ENCODE measurements around the gene VGF.
A peak's percentile ranks its signal among the peaks of the same experiment; 100 is the strongest.
"Not testable (repeated sequence)": the region's sequence is repeated elsewhere in the genome, so short reads cannot be mapped to it uniquely, and the experiment has no call there.

Gene VGF

DNA sequence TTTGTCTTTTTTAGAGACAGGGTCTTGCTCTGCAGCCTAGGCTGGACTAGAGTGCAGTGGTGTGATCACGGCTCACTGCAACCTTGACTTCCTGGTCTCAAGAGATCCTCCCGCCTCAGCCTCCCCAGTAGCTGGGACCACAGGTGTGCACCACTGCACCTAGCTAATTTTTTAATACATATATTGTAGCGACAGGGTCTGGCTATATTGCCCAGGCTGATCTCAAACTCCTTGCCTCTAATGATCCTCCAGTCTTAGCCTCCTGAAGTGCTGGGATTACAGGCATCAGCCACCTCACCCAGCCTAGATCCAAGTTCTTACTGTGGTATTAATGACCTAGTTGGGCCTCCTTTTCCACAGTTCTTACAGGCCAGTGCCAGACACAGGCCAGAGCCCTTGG is 50.2 kb downstream of the VGF start:
- DNase-seq (ENCODE audit: low read depth), result no peak

DNA sequence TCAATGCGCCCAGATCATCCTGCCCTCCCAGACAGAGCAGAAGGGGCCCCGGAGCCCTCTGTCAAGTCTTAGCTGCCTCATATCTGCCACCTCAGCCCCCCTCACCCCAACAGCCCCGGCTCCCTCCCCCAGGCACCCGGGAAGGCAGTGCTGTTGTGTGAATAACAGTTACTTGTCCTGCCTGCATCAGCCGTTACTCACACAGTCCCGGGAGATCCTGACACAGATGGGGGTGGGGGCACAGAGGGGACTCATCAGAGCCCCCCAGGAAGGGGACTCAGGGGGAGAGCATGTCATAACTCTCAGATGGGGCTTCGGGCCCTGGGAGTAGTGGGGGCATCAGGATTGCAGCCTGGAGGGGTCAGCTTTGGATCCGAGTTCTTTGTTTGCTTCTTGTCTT is 50.9 kb downstream of the VGF start:
- peak; percentile 75 for DNase-seq (ENCODE audit: low read depth)

DNA sequence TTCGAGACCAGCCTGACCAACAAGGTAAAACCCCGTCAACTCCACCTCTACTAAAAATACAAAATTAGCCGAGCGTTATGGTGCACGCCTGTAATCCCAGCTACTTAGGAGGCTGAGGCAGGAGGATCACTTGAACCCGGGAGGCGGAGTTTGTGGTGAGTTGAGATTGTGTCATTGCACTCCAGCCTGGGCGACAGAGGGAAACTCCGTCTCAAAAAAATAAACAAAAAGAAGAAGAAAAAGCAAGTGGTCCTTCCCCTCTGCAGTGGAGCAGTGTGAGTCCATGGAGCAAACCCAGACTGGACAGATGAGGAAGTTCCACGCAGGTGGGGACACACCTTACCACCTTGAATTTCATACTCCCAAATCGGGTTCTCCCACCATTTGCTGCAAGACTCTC is 51.5 kb downstream of the VGF start:
- DNase-seq (ENCODE audit: low read depth), result no peak

DNA sequence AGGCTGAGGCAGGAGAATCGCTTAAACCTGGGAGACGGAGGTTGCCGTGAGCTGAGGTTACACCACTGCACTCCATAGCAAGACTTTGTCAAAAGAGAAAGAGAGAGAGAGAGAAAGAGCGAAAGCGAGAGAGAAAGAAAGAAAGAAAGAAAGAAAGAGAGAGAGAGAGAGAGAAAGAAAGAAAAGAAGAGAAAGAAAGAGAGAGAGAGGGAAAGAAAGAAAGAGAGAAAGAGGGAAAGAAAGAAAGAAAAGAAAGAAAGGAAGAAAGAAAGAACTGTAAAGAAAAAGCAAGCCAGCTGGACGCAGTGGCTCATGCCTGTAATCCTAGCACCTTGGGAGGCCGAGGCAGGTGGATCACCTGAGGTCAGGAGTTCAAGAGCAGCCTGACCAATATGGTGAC is 52.2 kb downstream of the VGF start:
- DNase-seq (ENCODE audit: low read depth), result not testable (repeated sequence)

All from iris pigment epithelial cell (primary cell).